Osteoblast (primary cell): Measurements from ENCODE around the gene PLEKHH2. TPM values are rescaled to one million over a fixed set of nuclear protein-coding genes. Genes with fewer than 3 reads are reported as not detected.

Experiments used
- DNase-seq: peaks from one replicate; pipeline ENCODE4 v3.0.0; 2011; ENCODE audit warnings: low spot score, mixed read lengths; ENCODE audit not compliant: insufficient read length; ENCODE audit errors: missing footprints
- H2AFZ ChIP-seq: 2 replicates; pipeline ENCODE4 v1.6.0; 2011; ENCODE audit warnings: mild to moderate bottlenecking, low read length
- H3K27ac ChIP-seq: 2 replicates; pipeline ENCODE4 v1.5.1; 2011; ENCODE audit warnings: mild to moderate bottlenecking, low read depth, low read length, moderate library complexity
- H3K27me3 ChIP-seq: 2 replicates; pipeline ENCODE4 v1.6.0; 2012; ENCODE audit warnings: mild to moderate bottlenecking, control low read depth, inconsistent platforms, low read length, moderate library complexity; ENCODE audit not compliant: insufficient read depth
- H3K36me3 ChIP-seq: 2 replicates; pipeline ENCODE4 v1.5.1; 2011; ENCODE audit warnings: mild to moderate bottlenecking, low read length, control low read depth, moderate library complexity; ENCODE audit not compliant: insufficient read depth
- H3K4me1 ChIP-seq: 2 replicates; pipeline ENCODE4 v1.5.1; 2011; ENCODE audit warnings: mild to moderate bottlenecking, low read length, control low read depth, moderate library complexity; ENCODE audit not compliant: insufficient read depth
- H3K4me2 ChIP-seq: 2 replicates; pipeline ENCODE4 v1.6.0; 2011; ENCODE audit warnings: mild to moderate bottlenecking, low read length; ENCODE audit not compliant: insufficient read depth
- H3K4me3 ChIP-seq: fragments of 200-600 bp; sonication (generic); 3 replicates; pipeline ENCODE4 v1.5.1; 2012; ENCODE audit warnings: mild to moderate bottlenecking, low read length, inconsistent platforms; ENCODE audit not compliant: insufficient read depth
- H3K79me2 ChIP-seq: 2 replicates; pipeline ENCODE4 v1.6.0; 2012; ENCODE audit warnings: mild to moderate bottlenecking, low read length, control low read depth, inconsistent platforms; ENCODE audit not compliant: insufficient read depth
- H3K9me3 ChIP-seq: 2 replicates; pipeline ENCODE4 v1.5.1; 2011; ENCODE audit warnings: low read depth, low read length, control low read depth
- H4K20me1 ChIP-seq: 2 replicates; pipeline ENCODE4 v1.6.0; 2012; ENCODE audit warnings: mild to moderate bottlenecking, low read length, control low read depth; ENCODE audit not compliant: insufficient read depth
- total RNA-seq: library from RNA; depleted of rRNA; stranded (reverse); fragments of >200 nt; gene quantifications from 2 replicates; pipeline ENCODE4 v1.2.3, GENCODE V29; 2012
- TF ChIP-seq, protein P1 (sequence below): IDR thresholded peaks from 2 replicates; pipeline ENCODE4 v1.5.1; 2011; ENCODE audit warnings: mild to moderate bottlenecking, low read depth, low read length, moderate library complexity; ENCODE audit errors: extremely low read depth

The PLEKHH2 gene
- total RNA-seq, 1 donor, result 18.8 TPM

DNA sequence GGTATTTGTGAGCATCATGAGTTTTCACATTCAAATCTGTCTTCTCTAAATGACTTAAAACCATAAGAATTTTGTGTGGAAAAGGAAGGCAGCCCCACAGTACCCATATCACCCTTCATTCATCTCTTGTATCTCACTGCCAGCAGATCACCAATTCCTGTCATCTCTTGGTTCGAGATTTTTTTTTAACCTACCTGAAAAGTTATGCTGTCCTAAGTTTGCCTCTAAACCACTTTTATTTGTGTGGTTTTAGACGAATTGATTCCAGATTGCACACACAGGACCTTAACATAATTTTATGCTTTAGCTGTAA lies 169.6 kb downstream of the PLEKHH2 start:
- no peak overlapping the region for H3K4me3 ChIP-seq
- no peaks in the 10 kb centered on the region for H3K27me3 ChIP-seq
- no peak overlapping the region for H3K27ac ChIP-seq
- DNase-seq, result no peak
- H3K36me3 ChIP-seq, result peaks cover 12% of the 10 kb centered on the region
- no peak overlapping the region for H3K4me2 ChIP-seq
- no peaks in the 10 kb centered on the region for H3K79me2 ChIP-seq
- H4K20me1 ChIP-seq, result no peaks in the 10 kb centered on the region
- TF ChIP-seq, protein P1, sequence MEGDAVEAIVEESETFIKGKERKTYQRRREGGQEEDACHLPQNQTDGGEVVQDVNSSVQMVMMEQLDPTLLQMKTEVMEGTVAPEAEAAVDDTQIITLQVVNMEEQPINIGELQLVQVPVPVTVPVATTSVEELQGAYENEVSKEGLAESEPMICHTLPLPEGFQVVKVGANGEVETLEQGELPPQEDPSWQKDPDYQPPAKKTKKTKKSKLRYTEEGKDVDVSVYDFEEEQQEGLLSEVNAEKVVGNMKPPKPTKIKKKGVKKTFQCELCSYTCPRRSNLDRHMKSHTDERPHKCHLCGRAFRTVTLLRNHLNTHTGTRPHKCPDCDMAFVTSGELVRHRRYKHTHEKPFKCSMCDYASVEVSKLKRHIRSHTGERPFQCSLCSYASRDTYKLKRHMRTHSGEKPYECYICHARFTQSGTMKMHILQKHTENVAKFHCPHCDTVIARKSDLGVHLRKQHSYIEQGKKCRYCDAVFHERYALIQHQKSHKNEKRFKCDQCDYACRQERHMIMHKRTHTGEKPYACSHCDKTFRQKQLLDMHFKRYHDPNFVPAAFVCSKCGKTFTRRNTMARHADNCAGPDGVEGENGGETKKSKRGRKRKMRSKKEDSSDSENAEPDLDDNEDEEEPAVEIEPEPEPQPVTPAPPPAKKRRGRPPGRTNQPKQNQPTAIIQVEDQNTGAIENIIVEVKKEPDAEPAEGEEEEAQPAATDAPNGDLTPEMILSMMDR, result no peak
- H3K4me1 ChIP-seq, result no peaks in the 10 kb centered on the region
- H2AFZ ChIP-seq, result no peak overlapping the region
- H3K9me3 ChIP-seq, result no peaks in the 10 kb centered on the region

DNA sequence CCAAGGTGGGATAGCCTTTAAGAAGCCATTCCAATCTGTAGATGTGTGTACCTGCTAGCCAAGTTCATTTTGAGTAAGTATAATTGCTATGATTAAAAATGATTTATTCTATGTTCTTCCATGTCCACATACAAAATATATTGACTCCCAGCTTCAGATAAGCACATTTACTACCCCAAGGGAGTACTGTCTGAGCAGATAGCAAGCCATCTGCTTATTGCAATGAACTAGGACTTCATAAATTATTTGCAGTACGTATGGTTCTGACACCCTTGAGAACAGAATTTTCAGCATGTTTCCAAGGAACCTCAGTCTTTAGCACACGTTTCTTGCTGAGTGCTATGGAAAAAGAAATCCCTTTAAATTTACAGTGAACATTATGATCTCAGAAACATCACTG lies 173.4 kb downstream of the PLEKHH2 start:
- Histone ChIP-seq H3K9me3 (no peaks in the 10 kb centered on the region), H3K79me2 (no peaks in the 10 kb centered on the region), H3K36me3 (peaks cover 6% of the 10 kb centered on the region), H2AFZ (no peak overlapping the region), H3K27ac (no peak overlapping the region), H3K4me1 (no peaks in the 10 kb centered on the region), H3K4me2 (no peak overlapping the region), H3K4me3 (no peak overlapping the region), H4K20me1 (no peaks in the 10 kb centered on the region), H3K27me3 (no peaks in the 10 kb centered on the region)
- DNase-seq, result no peak
- TF ChIP-seq, protein P1, result no peak

DNA sequence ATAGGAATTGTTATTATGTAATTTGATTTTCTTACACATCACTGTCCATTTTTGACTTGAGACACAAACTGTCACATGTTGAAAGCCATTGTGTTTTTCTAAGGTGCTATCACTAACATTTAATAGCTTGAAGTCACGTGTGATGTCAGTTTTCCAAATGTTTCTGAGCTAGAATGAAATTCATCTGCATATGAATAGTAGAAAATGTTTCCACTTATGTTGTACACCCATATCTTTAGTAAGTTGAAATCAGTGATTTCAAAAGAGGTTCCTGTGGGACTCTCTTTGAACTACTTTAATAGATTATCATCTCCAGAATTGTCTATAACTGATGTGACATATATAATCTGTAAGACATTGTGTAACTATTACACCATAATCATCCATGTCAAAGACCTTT lies 173.8 kb downstream of the PLEKHH2 start:
- no peak overlapping the region for H3K4me3 ChIP-seq
- TF ChIP-seq, protein P1, result no peak
- H3K4me2 ChIP-seq, result no peak overlapping the region
- H3K27me3 ChIP-seq, result no peaks in the 10 kb centered on the region
- H3K9me3 ChIP-seq, result no peaks in the 10 kb centered on the region
- no peaks in the 10 kb centered on the region for H3K79me2 ChIP-seq
- no peaks in the 10 kb centered on the region for H4K20me1 ChIP-seq
- H3K36me3 ChIP-seq, result peaks cover 3% of the 10 kb centered on the region
- H3K27ac ChIP-seq, result no peak overlapping the region
- H3K4me1 ChIP-seq, result no peaks in the 10 kb centered on the region
- H2AFZ ChIP-seq, result no peak overlapping the region
- no peak for DNase-seq

DNA sequence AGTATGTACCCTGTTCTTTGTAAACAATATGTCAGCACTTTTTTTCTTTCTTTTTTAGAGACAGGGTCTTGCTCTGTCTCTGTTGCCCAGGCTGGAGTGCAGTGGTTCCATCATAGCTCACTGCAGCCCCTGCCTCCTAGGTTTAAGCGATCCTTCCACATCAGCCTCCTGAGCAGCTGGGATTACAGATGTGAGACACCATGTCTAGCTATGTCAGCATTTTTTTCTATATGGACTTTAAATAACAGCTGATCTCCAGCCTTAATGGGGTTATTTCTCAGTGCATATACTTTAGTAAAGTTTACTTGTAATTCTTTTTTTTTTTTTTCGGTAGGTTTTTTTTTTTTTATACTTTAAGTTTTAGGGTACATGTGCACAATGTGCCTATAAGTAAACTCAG lies 174.9 kb downstream of the PLEKHH2 start:
- Histone ChIP-seq H3K4me2 (no peak overlapping the region), H3K4me1 (no peaks in the 10 kb centered on the region), H3K27ac (no peak overlapping the region), H3K36me3 (no peaks in the 10 kb centered on the region), H3K4me3 (no peak overlapping the region), H3K9me3 (no peaks in the 10 kb centered on the region), H3K79me2 (no peaks in the 10 kb centered on the region), H2AFZ (no peak overlapping the region), H4K20me1 (no peaks in the 10 kb centered on the region), H3K27me3 (no peaks in the 10 kb centered on the region)
- TF ChIP-seq, protein P1, result no peak
- DNase-seq, result no peak
